Right renal pelvis (tissue), 4 donors: ENCODE results near the gene MAP2K5. TPM values are rescaled to one million over a fixed set of nuclear protein-coding genes. Genes with fewer than 3 reads are reported as not detected.

Experiments
- DNase-seq, 4 donors: peaks; one replicate each; pipeline ENCODE4 v3.0.0-alpha.2; 2013; ENCODE audit warnings: low read depth in 4 of 4, low spot score in 3 of 4, missing footprints in 1 of 4
- polyA plus RNA-seq, 4 donors: library from polyadenylated mRNA; unstranded; fragments of 120-200 nt; gene quantifications; one replicate each; pipeline ENCODE4 v1.2.1, GENCODE V29; 2013; ENCODE audit not compliant: insufficient read length in 4 of 4

MAP2K5 gene
- polyA plus RNA-seq, 4 donors: 19.0 to 23.9 (median 22.1) TPM

DNA sequence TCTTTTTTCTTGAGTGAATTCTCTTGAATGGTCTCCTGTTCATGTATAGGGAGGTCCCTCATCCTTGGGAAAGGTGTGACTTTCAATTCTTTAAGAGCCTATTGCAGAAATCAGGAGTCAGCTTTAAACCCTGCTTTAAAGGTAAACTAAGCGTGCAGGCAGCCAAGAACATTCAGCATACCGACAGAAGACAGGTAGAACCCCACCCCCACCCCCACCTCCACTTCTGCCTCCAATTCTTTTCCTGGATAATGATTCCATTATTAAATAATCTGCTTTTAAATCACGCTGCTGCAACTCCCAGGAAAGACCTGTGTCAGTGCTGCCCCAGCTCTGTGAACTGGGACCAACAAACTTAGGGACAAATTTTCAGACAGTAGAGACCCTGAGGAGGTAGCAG, 233.5 kb downstream of the MAP2K5 start:
- DNase-seq: no peak

- no peak for DNase-seq
Measured at GRCh38 chr15:67776600-67776999, 234.1 kb downstream of the MAP2K5 start.

DNA sequence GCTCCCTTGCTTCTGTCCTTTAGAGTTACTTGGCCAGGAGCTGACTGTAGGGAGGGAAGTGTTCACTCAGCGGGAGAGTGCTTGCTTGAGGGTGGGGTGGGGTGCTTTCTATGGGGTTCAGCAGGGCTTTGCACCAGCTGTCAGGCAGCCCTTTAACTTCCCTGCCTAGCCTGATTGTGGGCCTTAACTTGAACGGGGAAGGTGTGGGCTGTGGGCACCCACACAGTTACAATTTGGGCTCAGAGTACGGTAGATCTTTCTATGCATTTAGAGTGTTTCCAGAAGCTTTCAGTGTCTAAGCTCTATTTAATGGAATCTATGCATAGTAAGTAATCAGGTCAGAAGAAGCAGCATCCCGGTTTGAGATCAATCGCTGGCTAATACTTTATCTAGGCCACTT, 234.6 kb downstream of the MAP2K5 start:
- no peak for DNase-seq

DNA sequence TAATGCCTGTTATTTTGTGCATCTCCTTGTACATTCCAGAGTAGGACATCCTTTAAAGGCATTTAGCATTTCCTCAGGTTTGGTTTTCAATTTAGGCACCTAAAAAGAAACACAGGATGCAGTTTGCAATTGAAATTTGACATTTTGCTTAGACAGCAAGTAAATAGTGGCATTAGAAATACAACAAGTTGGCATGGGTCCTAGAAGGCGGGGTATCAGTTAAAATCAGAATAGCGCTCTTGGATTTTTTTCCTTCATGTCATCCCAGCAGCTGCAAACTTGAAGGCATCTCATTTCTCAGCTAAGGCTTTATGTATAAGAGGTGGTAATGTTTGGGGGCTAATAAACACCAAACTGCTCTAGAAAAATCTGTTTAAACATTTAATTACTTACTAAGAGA, 235.3 kb downstream of the MAP2K5 start:
- DNase-seq: no peak

DNA sequence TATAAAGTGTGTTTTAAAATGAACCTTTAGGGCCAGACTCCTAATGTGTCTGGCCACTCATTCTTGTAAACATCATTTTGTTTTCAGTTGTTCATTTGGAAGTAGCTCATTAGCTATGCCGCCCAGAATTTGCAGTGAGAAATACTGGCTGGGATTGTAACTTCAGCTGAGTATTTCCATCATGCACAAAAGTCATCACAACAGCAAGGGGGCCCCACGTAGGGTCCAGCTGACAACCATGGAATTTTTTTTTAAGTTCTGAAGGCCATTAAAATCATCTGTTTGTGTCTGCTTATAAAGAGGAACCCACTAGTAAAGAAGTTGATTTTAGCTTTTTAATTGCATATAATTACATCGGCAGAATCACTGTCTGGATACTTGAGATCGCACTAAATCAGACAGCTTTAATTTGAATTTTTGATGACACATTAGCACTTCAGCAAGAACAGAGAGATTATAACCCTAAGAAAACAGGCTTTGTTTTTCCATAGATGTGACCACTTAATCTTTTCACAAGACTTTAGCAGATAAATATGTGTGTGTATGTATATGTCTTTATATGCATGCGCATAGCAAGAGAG, 236.6 kb downstream of the MAP2K5 start:
- DNase-seq: no peak

DNA sequence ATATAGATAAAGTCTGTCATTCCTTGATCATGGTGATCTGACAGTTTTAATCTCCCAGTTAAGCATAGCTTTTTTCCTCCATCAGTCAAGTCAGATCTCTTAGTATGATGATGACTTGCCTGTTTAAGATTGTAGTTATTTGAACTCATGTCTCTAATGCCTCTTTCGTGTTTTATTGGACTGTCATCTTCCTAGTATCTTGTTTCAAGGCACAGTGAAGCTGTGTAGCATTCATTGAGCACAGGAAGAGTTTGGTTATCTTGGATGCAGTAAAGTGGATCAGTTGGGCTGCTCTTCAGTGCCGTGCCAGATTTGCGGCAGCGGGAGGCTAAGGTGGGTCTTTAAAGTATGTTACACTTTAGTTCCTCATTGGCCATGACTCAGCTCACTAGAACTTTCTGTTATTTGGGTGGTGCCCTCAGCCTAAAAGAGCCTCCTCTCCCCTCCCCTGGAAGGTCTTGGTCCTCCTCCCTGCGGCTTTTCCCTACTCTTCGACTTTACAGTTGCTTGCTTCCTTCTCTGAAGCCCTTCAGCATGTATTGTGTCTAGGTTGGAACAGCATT, 237.1 kb downstream of the MAP2K5 start:
- no peak for DNase-seq

- no peak for DNase-seq
Measured at GRCh38 chr15:67781061-67781460, 238.6 kb downstream of the MAP2K5 start.

- DNase-seq: no peak
Measured at GRCh38 chr15:67781907-67782690, 239.6 kb downstream of the MAP2K5 start.

DNA sequence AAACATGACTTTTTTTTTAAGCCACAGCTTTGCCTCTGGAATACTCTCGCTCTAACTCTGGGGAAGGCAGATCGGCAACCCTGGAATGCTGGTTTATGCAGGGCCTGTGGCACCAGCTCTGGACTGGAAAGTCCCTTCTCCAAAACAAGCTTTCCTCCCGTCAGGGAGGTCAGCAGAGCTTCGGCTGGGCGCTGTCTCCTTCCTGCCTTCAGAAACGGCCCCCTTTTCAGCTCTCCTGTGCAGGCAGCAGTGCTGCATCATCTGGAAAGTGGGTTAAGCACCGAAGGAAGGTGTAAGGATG, 240.1 kb downstream of the MAP2K5 start:
- DNase-seq: no peak

DNA sequence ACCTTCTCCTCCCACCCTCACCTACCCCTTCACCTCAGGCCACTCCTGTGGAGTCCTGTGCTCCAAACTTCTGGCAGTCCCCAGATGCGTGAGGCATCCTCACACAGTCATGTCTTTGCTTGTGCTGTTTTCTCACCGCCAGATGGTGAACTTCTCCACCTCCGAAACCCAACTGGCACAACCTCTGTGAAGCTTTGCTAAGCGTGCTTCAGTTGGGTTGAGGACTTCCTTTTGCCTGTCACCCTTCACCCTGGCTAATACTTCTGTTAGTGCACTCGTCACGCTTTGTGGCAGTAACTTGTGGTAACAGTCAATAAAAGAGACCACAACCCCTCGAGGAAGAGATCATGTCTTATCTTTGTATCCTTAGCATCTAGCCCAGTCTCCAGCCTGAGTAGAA, 240.8 kb downstream of the MAP2K5 start:
- DNase-seq: no peak

- no peak for DNase-seq
Measured at GRCh38 chr15:67784090-67784781, 241.7 kb downstream of the MAP2K5 start.

- DNase-seq: no peak
Measured at GRCh38 chr15:67784856-67785430, 242.4 kb downstream of the MAP2K5 start.

DNA sequence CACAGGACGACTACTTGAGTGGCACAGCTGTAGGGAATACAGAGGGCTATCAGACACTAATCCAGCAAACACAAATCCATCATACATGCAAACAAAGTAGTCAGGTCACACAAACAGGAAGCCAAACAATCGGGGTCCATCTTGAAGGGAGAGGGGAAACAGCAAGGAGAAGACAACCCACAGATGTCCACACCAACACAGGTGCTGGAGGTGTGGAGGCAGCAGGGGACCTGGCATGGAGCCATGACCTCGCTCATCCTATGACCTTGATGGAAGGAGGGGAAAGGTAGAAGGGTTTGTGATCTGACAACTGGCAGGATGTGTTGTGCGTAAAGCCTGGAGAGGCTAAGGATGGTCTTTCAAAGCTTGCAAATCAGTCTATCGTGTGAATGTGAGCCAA, 242.9 kb downstream of the MAP2K5 start:
- DNase-seq: no peak

- DNase-seq: no peak
Measured at GRCh38 chr15:67786646-67787045, 244.1 kb downstream of the MAP2K5 start.

DNA sequence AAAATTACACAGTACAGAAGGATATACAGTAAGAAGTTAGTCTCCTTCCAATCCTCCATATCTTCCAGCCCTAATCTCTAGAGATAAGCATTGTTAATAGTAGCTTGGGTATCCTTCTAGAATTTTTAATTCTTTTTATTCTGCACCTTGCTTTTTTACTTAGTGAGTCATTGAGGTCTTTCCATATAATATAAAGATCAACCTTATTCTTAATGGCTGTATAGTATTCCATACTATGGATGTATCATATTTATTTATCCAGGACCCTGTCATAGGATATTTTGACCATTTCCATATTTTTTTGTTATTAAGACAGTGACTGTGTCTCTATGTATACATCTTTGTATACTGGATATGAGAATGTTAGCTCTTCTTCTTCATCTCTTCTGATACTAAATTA, 246.5 kb downstream of the MAP2K5 start:
- DNase-seq: no peak

GRCh38 chr15:67790610-67791319, 248.3 kb downstream of the MAP2K5 start:
- no peak for DNase-seq

DNA sequence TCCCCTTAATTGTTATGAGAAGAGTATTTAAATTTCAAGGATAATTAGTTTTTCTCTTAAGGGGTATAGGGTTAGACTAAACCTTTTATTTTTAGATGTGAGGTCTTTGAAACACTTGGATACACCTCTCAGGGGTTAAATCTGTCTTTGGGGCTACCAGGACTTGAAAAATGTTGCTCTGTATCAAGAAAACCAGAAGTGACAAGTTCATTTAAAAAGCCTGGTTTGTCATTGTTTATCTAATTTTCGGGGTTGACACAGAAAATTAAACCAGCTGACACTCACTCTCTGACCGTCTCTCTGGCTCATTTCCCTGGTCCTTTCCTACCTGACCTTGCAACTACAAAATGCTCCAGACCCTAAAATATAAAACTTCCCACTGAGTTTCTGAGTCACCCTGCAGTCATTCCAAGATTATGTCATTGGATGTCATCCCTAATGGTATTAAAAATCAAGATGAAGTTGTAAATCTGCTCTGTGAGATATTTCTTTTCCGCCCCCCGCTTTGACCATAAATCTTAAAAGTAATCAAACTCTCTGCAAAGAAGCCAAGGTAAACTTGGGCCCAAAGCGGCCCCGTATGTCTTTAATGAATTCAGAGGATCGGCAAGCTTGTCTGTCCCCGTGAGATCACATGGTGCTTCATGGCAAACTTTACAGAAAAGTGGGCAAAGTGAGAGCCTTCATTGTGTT, 249.9 kb downstream of the MAP2K5 start:
- peak in 1 of 4 donors; percentile 33 for DNase-seq

DNA sequence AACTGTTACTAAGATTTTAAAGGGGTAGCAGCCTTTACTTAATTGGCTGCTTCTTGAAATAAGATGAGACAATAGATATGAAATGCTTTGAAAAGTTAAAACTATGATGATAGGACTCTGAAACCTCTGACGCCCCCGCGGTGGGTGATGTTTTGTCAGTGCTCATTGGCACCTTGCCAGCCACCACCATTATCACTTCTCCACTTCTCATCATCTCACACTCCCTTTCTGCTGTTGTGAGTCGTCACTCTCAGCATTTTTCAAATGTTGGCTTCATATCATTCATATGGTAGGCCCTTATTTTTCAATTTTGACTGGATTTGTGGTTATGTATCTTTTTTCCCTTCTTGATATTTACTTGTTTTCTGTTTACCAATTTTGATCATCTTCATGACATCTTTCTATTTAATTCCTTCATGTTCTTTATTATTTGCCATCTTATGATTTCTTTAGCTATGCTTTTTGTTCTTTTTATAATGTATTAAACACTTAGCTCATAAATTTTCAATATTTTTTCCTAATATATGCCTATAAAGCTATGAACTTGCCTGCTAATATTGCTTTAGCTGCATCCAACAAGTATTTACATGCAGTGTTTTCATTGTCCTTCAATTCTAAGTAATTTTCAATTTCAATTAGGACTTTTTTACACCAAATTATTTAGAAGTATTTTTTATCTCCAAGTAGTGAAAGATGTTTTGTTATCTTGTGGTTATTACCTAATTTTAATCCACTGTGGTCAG, 252.5 kb downstream of the MAP2K5 start:
- no peak for DNase-seq
